ENCODE data around the gene PTOV1.

DNA sequence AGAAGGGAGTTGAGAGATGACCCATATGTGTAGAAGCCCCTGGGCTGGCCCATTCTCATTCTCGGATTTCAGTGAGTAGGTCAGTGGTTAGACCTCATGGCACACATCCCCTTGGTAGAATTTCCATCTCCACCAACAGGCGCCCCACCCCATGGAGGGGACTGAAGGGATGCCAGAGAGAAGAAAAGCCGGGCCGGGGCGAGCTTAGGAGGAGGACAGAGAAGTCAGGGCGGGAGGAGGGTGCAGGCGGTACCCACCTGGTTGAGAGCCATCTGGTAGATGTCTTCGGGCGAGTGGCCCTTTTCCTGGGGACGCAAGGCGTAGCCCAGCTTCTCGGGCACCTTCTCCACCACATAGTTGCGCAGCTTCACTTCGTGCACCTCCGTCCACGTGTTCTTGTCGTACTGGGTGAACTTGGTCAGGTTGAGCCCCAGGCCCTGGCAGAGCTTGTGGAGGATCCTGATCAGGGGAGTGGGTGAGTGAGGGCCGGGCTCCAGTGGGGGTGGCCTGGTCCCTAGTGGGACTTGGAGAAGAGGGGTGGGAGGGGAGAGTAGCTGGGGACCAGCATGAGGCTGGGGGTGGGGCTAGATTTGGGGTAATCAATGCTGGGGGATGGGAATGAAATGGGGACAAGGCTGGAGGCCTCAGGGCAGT, 43.2 kb downstream of the PTOV1 start:
- TF ChIP-seq, protein P1, sequence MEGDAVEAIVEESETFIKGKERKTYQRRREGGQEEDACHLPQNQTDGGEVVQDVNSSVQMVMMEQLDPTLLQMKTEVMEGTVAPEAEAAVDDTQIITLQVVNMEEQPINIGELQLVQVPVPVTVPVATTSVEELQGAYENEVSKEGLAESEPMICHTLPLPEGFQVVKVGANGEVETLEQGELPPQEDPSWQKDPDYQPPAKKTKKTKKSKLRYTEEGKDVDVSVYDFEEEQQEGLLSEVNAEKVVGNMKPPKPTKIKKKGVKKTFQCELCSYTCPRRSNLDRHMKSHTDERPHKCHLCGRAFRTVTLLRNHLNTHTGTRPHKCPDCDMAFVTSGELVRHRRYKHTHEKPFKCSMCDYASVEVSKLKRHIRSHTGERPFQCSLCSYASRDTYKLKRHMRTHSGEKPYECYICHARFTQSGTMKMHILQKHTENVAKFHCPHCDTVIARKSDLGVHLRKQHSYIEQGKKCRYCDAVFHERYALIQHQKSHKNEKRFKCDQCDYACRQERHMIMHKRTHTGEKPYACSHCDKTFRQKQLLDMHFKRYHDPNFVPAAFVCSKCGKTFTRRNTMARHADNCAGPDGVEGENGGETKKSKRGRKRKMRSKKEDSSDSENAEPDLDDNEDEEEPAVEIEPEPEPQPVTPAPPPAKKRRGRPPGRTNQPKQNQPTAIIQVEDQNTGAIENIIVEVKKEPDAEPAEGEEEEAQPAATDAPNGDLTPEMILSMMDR (IDR thresholded peaks at IDR 0.05; ENCODE audit: low read length) = no peak
- TF ChIP-seq EZH2 (optimal IDR thresholded peaks at IDR 0.05; ENCODE audit: low read depth, low read length) = no peak

All from MM.1S (cell line).